Renal cortical epithelial cell (primary cell): Measurements from ENCODE around the gene SERPINB5. TPM values are rescaled to one million over a fixed set of nuclear protein-coding genes. Genes with fewer than 3 reads are reported as not detected.

Experiments
- DNase-seq: peaks from one replicate; pipeline ENCODE4 v3.0.0-alpha.2; 2011; ENCODE audit warnings: low read depth
- total RNA-seq: library from RNA; depleted of rRNA; stranded (reverse); fragments of >200 nt; gene quantifications from 2 replicates; pipeline ENCODE4 v1.2.3, GENCODE V29; 2014

The SERPINB5 gene
- total RNA-seq, 1 donor from 2014 or later, result 0.10 TPM

GRCh38 chr18:63468575-63468974, 8.2 kb upstream of the SERPINB5 start:
- peak; percentile 36 for DNase-seq

GRCh38 chr18:63470751-63471150, 6.0 kb upstream of the SERPINB5 start:
- no peak for DNase-seq

- DNase-seq, result peak; percentile 9
Observed at GRCh38 chr18:63472380-63472779, 4.4 kb upstream of the SERPINB5 start.

GRCh38 chr18:63477200-63477599, 442 bp downstream of the SERPINB5 start:
- DNase-seq, result no peak

GRCh38 chr18:63477968-63478367, 1.2 kb downstream of the SERPINB5 start:
- DNase-seq, result no peak

GRCh38 chr18:63479826-63480225, 3.1 kb downstream of the SERPINB5 start:
- no peak for DNase-seq

- no peak for DNase-seq
Observed at GRCh38 chr18:63480476-63480875, 3.7 kb downstream of the SERPINB5 start.

GRCh38 chr18:63480915-63481314, 4.2 kb downstream of the SERPINB5 start:
- no peak for DNase-seq

- DNase-seq, result no peak
Observed at GRCh38 chr18:63487676-63488075, 10.9 kb downstream of the SERPINB5 start.

GRCh38 chr18:63488160-63488559, 11.4 kb downstream of the SERPINB5 start:
- DNase-seq, result no peak

GRCh38 chr18:63492851-63493250, 16.1 kb downstream of the SERPINB5 start:
- DNase-seq, result no peak

GRCh38 chr18:63495675-63496074, 18.9 kb downstream of the SERPINB5 start:
- DNase-seq, result no peak

- DNase-seq, result peak; percentile 11
Observed at GRCh38 chr18:63505566-63506335, 29.0 kb downstream of the SERPINB5 start.

- DNase-seq, result no peak
Observed at GRCh38 chr18:63506336-63506646, 29.5 kb downstream of the SERPINB5 start.

GRCh38 chr18:63508596-63508995, 31.8 kb downstream of the SERPINB5 start:
- no peak for DNase-seq

GRCh38 chr18:63511285-63511684, 34.5 kb downstream of the SERPINB5 start:
- peak; percentile 62 for DNase-seq

GRCh38 chr18:63514326-63514725, 37.6 kb downstream of the SERPINB5 start:
- DNase-seq, result no peak

GRCh38 chr18:63514888-63515678, 38.3 kb downstream of the SERPINB5 start:
- no peak for DNase-seq

- no peak for DNase-seq
Observed at GRCh38 chr18:63515801-63516200, 39.0 kb downstream of the SERPINB5 start.

- peak; percentile 77 for DNase-seq
Observed at GRCh38 chr18:63518178-63519012, 41.6 kb downstream of the SERPINB5 start.

- DNase-seq, result peak; percentile 13
Observed at GRCh38 chr18:63520053-63520685, 43.4 kb downstream of the SERPINB5 start.

- DNase-seq, result peak; percentile 6
Observed at GRCh38 chr18:63523660-63524059, 46.9 kb downstream of the SERPINB5 start.
